HG03159 (cell line): ENCODE data around the gene GDF10.

Source experiments
- ATAC-seq: cut with Tn5 transposase; IDR thresholded peaks from one replicate; pipeline ENCODE4 v1.9.1; 2021; ENCODE audit warnings: mild to moderate bottlenecking, moderate library complexity; ENCODE audit not compliant: unreplicated experiment

Gene GDF10

GRCh38 chr10:47350671-47351640 lies 51.0 kb downstream of the GDF10 start:
- ATAC-seq = no peak

- no peak for ATAC-seq
These were observed 52.2 kb downstream of the GDF10 start for GRCh38 chr10:47351899-47352815.

GRCh38 chr10:47353351-47353750 lies 53.4 kb downstream of the GDF10 start:
- ATAC-seq = no peak

- ATAC-seq = no peak
These were observed 54.2 kb downstream of the GDF10 start for GRCh38 chr10:47354165-47354564.

GRCh38 chr10:47354900-47355299 lies 54.9 kb downstream of the GDF10 start:
- no peak for ATAC-seq

GRCh38 chr10:47356708-47357107 lies 56.7 kb downstream of the GDF10 start:
- ATAC-seq = no peak

- ATAC-seq = no peak
These were observed 57.2 kb downstream of the GDF10 start for GRCh38 chr10:47357131-47357582.

- no peak for ATAC-seq
These were observed 57.9 kb downstream of the GDF10 start for GRCh38 chr10:47357911-47358310.

- no peak for ATAC-seq
These were observed 58.5 kb downstream of the GDF10 start for GRCh38 chr10:47358457-47358856.

- ATAC-seq = no peak
These were observed 59.1 kb downstream of the GDF10 start for GRCh38 chr10:47359101-47359500.

- ATAC-seq = no peak
These were observed 59.8 kb downstream of the GDF10 start for GRCh38 chr10:47359626-47360418.

GRCh38 chr10:47360419-47361040 lies 60.5 kb downstream of the GDF10 start:
- ATAC-seq = no peak

- ATAC-seq = no peak
These were observed 61.3 kb downstream of the GDF10 start for GRCh38 chr10:47361293-47361692.

GRCh38 chr10:47362199-47362598 lies 62.2 kb downstream of the GDF10 start:
- no peak for ATAC-seq
